ENCODE results near the gene SMAD3.

SMAD3 gene

DNA sequence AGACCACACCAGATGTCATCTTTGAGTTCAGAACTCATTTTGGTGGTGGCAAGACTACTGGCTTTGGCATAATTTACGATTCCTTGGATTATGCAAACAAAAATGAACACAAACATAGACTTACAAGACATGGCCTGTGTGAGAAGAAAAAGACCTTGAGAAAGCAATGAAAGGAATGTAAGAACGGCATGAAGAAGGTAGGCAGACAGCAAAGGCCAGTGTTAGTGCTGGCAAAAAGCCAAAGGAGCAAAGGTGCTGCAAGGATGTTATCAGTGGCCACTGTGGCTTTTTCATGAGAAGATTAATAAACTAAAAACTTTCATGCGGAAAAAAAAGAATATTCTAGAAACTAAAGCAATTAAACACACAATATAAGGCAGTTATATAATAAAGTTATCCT lies 167.2 kb downstream of the SMAD3 start:
- DNase-seq (ENCODE audit: low spot score), result no peak

DNA sequence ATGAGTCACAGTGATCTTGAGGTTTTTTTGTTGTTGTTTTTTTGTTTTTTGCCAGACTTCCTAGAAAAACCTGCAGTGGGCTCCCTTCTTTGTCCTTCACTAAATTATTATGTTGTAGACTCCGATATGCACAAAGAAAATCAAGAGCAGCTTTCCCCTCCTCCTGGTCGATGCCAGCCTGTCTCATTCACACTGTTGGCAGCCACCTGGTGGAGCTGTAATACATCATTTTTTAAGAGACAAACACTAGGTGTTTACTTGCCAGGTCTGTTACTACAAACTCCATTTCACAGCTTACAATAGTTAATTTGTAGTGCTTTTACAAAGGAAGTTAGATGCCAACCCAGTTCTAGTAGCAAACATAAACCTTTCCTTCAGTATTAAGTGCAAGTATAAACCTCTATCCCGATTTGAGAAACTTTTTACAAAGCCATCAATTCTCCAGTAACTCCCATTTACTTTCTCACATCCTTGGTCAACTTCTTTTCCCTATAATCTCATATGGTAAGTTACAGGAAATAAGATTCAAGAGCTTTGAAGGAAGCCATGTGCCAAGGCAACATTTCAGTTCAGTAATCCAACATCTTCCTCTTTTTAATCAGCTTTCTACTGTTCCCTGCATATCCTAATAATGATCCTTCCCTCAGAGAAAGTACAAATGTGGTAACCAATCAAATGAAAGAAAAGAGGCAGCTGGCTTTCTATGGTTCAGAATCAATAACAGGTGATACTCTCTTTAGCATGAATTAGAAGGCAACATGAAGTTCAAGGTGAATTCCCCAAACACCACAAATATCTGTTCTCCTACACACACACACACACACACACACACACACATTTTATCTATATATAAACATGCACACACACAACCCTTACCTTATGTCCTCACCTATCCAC lies 175.1 kb downstream of the SMAD3 start:
- DNase-seq (ENCODE audit: low spot score), result no peak

DNA sequence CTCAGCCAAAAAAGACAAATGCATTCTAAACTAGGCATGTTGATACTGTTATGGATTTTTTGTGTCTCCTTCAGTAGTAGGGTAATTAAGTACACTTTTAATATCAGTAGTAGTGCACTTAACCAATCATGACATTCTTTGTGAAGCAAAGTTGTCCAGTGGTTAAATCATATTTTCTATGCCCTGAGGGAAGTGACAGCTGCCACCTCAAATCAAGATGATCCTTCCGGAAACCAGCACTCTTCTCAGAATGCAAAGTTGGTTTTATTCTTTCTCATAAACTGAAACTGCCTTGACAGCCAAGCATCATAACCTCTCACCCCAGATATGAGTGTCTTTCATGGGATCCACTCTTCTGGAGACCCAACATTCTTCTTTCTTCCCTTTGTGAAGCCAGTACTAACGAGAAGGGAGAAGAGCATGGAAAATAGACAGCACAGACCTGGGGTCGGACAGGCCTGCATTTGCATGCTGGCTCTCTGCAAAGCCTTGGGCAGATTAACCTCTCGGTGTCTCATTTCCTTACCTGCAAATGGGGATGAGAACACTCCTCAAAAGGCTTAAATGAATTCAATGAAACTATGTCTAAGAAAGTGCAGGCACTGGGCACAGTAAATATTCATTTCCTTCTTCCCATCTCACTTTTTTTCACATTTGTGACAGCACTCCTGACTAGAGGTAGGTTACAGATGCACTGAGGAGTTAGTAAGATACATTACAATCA lies 175.9 kb downstream of the SMAD3 start:
- DNase-seq (ENCODE audit: low spot score), result no peak

DNA sequence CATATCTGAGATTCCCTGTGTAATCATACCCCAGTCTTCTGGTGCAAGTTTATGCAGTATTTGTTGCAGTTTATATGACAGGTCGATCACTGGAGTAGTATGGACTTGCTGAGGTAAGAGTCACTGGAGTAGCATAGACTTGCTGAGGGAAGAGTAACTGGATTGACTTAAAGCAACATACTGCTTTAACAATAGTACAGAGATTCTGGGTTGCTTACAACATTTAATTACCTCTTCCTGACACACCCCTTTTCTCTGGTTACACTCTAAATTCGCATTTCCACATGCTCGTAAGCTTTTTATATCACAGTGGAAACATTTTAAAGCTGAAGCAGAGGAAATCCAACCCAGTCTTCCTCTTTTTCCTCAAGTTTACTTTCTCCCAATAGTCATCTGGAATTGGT lies 177.3 kb downstream of the SMAD3 start:
- no peak for DNase-seq (ENCODE audit: low spot score)
